Measurements from ENCODE around the gene SCARB2.

DNA sequence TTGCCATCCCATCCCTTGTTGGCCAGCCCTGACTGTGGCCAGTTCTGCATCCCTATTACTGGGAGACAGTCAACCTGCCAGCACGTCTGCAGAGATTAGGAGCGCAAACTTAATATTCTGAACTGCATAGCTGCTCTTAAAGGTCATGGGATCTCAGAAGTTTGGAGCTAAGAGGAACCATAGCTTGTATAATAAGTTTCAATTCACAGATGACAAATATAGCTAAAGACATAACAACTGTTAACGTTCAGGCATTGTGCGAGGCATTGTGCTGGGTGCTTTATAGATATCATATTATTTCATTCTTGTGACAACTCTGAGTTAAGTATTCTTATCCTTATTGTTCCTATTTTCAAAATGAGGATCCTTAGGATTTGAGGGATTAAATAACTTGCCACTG lies 3.7 kb downstream of the SCARB2 start:
- TF ChIP-seq, protein P1, sequence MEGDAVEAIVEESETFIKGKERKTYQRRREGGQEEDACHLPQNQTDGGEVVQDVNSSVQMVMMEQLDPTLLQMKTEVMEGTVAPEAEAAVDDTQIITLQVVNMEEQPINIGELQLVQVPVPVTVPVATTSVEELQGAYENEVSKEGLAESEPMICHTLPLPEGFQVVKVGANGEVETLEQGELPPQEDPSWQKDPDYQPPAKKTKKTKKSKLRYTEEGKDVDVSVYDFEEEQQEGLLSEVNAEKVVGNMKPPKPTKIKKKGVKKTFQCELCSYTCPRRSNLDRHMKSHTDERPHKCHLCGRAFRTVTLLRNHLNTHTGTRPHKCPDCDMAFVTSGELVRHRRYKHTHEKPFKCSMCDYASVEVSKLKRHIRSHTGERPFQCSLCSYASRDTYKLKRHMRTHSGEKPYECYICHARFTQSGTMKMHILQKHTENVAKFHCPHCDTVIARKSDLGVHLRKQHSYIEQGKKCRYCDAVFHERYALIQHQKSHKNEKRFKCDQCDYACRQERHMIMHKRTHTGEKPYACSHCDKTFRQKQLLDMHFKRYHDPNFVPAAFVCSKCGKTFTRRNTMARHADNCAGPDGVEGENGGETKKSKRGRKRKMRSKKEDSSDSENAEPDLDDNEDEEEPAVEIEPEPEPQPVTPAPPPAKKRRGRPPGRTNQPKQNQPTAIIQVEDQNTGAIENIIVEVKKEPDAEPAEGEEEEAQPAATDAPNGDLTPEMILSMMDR (IDR thresholded peaks at IDR 0.05): no peak
- TF ChIP-seq POLR2AphosphoS5 (IDR thresholded peaks at IDR 0.05) (no peak), POLR2A (IDR thresholded peaks at IDR 0.05) (no peak), EP300 (IDR thresholded peaks at IDR 0.05) (no peak)

Data from suprapubic skin (tissue), 4 donors.